Measurements from ENCODE around the gene MAMDC4.
A peak's percentile ranks its signal among the peaks of the same experiment; 100 is the strongest.

MAMDC4 gene

DNA sequence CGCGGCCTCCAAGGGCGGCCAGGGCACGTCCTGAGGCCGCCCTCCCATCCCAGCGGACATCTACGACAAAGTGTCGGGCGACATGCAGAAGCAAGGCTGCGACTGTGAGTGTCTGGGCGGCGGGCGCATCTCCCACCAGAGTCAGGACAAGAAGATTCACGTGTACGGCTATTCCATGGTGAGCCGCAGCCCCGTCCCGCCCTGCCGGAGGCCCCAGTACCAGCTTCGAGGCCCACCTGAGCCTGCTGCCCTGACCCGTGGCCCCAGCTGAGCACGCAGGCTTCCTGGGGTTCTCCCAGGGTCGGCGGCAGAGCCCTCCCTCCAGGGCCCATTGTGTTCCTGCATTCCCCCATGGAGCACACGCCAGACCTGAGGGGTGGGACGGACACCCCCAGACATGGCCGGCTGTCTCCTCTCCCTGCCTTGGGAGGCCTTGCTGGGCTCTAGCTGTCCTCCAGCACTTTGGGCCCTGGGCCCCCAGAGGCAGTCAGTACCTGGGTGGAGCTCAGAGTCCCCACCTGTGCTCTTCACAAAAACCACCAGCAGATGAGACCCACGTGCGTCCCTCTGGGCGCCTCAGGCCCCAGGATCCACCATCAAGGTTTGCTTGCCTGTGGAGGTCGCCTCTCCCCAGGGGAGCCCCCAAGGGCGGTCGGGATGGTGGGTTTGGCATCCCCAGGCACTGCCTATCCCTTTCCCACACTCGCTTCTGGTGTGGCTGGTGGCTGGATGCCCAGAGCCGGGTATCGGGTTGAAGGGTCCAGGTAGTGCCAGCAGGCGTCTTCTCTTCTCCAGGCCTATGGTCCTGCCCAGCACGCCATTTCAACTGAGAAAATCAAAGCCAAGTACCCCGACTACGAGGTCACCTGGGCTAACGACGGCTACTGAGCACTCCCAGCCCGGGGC lies 1.9 kb upstream of the MAMDC4 start:
- no peak for DNase-seq (ENCODE audit: low read depth)

DNA sequence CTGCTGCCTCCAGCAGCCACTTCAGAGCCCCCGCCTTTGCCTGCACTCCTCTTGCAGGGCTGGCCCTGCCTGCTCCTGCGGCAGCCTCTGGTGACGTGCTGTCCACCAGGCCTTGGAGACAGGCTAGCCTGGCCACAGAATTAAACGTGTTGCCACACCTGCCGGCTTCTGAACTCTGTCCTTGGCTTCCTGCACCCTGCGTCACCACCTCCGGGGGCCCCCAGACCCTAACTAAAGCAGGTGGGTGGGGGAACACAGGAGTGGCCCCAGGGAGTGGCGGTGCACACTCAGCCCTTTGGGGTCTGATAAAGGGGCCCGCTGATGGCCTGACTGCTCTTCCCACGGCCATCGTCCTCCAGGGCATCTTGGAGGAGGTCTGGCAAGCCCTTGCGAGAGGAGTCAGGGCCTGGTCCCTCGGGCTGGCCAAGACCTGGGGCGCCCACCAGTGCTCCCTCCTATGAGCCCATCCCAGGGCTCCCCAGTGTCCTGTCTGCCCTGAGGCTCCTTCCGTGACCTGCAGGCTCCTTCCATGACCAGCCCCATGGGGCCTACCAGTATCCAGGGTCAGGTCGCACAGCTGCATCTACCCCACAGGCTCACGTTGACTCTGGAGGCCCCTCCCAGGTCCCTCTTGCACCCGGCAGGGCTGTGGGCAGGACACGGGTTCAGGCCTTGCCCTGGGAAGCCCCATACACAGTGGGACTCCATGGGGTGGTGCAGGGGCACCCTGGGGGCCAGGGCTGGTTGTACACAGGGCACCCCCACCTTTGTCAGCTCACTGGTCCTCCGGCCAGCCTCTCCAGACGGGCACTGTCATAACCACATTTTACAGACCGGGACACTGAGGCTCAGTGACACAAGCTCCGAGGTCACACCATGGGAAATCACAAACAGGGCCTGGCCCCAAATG lies 1.0 kb upstream of the MAMDC4 start:
- DNase-seq (ENCODE audit: low read depth): no peak

DNA sequence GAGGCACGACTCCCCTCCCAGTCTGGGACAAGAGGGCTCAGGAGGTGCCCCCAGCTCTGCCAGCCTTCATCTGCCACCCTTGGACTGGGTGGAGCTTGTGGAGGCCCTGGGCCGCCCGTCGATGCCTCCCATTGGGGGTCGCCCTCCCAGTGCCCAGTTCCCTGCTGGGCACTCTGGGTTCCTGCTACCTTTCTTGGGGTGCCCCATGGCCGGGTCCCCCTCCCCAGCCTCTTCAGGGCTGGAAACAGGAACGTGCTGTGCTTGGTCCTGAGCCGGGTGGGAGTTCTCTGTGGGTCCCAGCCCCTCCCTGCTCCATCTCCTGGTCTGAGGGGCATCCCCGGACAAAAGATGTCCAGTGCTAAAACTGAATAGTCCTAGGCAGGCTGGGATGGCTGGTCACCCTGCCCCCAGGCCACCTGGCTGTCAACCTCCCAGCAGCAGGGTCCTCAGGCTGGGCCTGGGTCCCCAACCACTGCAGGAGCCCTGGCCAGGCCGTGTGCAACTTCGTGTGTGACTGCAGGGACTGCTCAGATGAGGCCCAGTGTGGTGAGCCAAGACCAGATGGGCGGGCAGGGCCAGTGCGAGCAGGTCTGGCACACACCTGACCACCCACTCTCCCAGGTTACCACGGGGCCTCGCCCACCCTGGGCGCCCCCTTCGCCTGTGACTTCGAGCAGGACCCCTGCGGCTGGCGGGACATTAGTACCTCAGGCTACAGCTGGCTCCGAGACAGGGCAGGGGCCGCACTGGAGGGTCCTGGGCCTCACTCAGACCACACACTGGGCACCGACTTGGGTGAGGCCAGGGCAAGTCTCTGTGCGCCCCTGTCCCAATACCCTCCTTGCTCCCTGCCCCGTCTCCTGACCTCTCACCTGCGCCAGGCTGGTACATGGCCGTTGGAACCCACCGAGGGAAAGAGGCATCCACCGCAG lies 784 bp downstream of the MAMDC4 start:
- DNase-seq (ENCODE audit: low read depth): no peak

DNA sequence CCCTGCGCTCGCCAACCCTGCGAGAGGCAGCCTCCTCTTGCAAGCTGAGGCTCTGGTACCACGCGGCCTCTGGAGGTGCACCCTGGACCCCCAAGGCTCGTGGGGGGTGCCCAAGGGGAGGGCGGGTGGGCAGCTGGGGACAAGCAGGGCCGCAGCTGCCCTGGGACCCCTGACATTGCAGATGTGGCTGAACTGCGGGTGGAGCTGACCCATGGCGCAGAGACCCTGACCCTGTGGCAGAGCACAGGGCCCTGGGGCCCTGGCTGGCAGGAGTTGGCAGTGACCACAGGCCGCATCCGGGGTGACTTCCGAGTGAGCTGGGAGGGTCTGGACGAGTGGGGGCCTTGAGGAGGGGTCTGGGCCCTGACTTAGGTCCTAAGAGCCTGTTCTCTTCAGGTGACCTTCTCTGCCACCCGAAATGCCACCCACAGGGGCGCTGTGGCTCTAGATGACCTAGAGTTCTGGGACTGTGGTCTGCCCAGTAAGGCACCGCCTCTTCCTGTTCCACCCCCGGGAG lies 1.5 kb downstream of the MAMDC4 start:
- DNase-seq (ENCODE audit: low read depth): no peak

DNA sequence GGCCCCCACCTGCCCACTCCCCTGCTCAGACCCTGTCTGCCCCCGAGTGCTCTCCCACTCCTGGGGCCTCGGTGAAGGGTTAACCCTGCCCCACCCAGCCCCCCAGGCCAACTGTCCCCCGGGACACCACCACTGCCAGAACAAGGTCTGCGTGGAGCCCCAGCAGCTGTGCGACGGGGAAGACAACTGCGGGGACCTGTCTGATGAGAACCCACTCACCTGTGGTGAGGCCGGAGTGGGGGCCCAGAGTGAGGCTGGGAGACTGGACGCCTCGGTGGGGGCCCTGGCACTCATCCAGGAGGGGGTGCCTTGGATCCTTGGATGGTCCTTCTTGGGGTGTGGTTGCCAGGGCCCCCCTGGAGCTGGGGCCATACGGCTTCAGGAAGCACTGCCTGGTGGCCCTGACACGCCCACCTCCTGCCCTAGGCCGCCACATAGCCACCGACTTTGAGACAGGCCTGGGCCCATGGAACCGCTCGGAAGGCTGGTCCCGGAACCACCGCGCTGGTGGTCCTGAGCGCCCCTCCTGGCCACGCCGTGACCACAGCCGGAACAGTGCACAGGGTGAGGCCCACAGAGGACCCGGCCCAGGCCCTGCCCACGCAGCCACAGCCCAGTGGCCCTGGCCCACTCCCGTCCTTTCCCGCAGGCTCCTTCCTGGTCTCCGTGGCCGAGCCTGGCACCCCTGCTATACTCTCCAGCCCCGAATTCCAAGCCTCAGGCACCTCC lies 2.1 kb downstream of the MAMDC4 start:
- DNase-seq (ENCODE audit: low read depth): no peak

DNA sequence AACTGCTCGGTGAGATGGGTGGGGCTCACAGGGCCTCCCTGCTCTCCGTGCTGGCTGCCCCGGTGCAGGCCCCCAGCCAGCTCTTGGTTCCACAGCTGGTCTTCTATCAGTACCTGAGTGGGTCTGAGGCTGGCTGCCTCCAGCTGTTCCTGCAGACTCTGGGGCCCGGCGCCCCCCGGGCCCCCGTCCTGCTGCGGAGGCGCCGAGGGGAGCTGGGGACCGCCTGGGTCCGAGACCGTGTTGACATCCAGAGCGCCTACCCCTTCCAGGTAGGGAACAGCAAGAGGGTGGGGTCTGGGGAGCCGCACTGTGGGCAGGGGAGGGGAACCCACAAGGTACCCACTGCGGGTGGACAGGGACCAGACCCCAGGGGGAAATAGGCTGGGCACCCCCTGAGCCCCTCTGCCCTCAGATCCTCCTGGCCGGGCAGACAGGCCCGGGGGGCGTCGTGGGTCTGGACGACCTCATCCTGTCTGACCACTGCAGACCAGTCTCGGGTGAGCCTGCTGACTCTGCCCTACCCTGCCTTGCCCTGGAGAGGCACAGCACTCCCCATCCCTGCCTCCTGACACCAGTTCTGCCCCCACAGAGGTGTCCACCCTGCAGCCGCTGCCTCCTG lies 2.8 kb downstream of the MAMDC4 start:
- DNase-seq (ENCODE audit: low read depth): no peak

DNA sequence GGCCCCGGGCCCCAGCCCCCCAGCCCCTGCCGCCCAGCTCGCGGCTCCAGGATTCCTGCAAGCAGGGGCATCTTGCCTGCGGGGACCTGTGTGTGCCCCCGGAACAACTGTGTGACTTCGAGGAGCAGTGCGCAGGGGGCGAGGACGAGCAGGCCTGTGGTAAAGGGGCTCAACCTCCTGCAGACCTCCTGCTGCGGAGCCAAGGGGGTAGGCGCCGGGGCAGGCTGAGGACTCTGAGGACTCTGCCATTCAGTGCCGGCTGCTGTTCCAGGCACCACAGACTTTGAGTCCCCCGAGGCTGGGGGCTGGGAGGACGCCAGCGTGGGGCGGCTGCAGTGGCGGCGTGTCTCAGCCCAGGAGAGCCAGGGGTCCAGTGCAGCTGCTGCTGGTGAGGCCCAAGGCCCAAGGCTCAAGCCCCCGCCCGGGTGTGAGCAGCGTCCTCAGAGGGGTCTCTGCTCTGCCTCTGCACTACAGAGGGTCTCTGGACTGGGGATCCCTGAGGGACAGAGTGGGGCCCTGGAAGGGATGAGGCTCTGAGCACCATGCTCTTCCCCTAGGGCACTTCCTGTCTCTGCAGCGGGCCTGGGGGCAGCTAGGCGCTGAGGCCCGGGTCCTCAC lies 3.4 kb downstream of the MAMDC4 start:
- no peak for DNase-seq (ENCODE audit: low read depth)

DNA sequence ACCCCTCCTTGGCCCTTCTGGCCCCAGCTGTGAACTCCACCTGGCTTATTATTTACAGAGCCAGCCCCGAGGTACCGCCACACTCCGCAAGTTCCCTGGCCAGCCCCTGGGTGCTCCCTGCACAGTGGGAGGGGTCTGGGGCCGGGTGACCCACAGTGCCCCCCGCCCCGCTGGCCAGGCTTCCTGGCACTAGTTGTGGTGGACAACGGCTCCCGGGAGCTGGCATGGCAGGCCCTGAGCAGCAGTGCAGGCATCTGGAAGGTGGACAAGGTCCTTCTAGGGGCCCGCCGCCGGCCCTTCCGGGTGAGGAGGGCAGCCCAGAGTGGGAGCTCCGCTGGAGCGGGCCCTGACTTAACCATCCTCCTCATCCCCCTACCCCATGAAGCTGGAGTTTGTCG lies 3.9 kb downstream of the MAMDC4 start:
- no peak for DNase-seq (ENCODE audit: low read depth)

DNA sequence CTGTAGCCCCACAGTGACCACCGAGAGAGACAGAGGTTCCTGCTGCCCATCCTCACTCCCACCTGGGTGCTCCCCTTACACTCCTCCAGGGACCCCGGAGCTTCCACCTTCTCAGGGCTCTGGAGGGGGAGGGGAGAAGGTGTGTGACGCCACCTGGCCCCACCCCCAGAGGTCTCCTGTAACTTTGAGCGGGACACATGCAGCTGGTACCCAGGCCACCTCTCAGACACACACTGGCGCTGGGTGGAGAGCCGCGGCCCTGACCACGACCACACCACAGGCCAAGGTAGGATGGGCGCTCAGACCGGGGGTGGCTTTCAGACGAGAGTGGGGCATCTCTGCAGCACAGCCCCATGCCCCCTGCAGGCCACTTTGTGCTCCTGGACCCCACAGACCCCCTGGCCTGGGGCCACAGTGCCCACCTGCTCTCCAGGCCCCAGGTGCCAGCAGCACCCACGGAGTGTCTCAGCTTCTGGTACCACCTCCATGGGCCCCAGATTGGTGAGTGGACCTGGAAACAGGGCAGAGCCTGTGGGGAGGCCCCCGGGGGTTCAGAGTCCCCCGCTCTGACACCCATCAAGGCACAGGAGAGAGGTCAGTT lies 4.5 kb downstream of the MAMDC4 start:
- DNase-seq (ENCODE audit: low read depth): no peak

DNA sequence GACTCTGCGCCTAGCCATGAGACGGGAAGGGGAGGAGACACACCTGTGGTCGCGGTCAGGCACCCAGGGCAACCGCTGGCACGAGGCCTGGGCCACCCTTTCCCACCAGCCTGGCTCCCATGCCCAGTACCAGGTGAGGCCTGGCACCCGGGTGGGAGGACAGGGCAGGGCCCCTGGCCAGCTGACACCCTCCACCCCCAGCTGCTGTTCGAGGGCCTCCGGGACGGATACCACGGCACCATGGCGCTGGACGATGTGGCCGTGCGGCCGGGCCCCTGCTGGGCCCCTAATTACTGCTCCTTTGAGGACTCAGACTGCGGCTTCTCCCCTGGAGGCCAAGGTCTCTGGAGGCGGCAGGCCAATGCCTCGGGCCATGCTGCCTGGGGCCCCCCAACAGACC lies 5.0 kb downstream of the MAMDC4 start:
- no peak for DNase-seq (ENCODE audit: low read depth)

DNA sequence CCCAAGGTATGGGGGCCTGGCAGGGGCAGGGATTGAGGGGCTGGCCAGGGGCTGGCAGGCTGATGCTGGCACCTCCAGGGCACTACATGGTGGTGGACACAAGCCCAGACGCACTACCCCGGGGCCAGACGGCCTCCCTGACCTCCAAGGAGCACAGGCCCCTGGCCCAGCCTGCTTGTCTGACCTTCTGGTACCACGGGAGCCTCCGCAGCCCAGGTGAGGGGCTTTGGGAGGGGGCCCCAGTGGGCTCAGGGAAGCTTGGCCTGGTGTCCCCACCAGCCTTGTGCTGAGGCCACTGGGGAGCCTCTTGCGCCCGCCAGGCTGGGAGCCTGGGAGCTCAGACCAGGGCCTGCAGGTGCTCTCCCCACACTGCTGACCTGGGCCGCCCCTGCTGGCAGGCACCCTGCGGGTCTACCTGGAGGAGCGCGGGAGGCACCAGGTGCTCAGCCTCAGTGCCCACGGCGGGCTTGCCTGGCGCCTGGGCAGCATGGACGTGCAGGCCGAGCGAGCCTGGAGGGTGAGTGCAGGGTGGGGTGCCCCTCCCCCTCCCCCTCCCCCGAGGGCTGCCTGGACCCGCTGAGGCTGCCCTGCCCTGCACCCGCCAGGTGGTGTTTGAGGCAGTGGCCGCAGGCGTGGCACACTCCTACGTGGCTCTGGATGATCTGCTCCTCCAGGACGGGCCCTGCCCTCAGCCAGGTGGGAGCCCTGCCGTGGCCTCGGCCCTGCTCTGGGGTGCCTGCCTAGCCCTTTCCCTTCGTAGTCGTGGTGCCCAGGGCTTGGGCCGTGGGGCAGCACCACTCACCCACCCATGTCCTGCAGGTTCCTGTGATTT lies 5.7 kb downstream of the MAMDC4 start:
- DNase-seq (ENCODE audit: low read depth): no peak

DNA sequence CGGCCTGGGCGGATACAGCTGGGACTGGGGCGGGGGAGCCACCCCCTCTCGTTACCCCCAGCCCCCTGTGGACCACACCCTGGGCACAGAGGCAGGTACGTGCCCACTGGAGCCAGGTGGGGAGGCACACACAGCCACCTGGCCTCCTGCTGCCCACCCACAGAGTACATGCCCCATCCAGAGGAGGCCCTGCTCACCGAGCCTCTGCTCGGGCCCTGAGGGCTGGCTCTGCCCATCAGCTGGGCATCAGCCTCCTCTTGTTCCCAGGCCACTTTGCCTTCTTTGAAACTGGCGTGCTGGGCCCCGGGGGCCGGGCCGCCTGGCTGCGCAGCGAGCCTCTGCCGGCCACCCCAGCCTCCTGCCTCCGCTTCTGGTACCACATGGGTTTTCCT lies 6.3 kb downstream of the MAMDC4 start:
- DNase-seq (ENCODE audit: low read depth): no peak

DNA sequence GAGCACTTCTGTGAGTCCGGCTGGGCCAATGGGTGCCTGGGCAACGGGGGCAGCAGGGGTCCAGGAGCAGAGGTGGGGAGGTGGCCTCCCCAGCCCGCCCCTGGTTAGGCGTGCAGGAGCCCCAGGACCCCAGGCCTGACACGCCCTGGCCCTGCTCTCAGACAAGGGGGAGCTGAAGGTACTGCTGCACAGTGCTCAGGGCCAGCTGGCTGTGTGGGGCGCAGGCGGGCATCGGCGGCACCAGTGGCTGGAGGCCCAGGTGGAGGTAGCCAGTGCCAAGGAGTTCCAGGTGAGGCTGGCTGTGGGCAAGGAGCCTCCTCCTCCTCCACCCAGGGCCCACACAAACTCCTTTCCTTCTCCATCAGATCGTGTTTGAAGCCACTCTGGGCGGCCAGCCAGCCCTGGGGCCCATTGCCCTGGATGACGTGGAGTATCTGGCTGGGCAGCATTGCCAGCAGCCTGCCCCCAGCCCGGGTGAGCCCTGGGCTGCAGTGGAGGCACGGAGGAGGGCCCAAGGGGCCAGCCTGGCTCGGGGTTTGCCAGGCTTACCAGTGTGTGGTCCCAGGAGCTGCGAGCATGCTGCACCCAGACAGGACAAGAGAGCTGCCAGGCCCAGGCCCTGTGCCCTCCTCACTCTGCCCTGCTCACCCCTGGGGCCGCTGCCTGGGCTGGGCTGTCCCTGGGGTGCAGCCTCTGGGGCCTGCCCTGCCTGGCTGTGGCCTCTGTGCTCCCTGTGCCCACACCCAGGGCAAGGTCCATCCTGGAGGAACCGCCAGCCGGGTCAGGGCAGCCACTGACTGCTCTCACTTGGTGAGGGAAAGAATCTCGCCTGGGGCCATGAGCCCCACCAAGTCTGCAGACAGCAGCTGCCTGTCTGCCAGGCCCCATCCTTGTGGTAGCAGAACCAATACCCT lies 7.0 kb downstream of the MAMDC4 start:
- DNase-seq (ENCODE audit: low read depth): peak; percentile 30

DNA sequence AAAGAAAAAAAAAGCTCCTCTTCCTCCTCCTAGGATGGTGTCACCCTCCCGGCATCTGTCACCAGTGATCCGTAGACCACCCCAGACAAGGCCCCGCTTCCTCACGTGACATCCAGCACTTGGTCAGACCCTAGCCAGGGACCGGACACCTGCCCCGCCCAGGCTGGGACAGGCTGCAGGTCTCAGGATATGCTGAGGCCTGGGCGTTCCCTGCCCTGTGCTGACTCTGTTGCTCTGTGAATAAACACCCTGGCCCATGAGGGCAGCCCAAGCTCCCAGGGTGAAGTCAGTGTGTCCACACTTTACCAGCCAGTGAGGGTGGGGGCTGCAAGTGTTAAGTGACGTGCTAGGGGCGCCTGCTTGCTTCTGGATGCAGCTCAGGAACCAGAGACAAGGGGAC lies 8.4 kb downstream of the MAMDC4 start:
- no peak for DNase-seq (ENCODE audit: low read depth)

DNA sequence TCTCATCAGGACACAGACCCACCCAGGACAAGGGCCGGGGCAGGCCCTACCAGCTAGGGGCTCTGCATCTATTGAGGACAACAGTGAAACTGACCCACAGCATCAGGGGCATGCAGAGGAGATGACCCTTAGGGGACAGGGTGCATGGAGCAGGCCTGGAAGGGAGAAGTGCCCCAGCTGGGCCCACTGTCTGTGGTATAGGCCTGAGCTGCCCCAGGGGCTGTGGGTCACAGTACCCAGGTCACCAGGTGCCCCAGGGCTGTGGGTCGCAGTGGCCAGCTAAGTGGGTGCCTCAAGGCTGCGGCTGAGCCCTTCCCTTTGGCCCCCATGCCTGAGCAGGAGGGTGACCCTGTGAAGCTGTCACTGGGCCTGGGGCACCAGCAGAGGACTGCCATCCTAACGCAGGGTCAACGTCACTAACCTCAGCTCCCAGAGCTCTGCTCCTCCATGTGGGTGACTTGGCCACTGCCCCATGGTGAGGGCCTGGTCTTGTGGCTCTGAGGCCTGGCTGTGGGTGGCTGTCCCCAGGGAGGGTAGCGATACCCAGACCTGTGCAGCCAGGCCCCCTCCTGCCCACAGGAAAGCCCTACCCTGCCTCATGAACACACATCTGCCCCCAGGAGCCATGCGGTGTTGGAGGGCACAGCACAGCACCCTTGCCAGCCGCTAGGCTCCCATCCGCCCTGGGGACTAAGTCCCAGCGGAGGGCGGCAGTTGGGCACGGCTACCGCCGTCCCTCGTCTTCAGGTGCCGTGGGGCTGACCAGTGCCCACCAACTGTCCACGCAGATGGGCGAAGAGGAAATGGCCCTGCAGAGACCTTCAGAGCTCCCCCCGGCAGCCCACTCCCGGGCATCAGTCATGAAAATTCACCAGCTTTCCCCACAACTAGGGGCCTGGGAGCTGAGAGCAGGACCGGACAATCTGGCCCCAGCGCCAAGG lies 9.1 kb downstream of the MAMDC4 start:
- no peak for DNase-seq (ENCODE audit: low read depth)

DNA sequence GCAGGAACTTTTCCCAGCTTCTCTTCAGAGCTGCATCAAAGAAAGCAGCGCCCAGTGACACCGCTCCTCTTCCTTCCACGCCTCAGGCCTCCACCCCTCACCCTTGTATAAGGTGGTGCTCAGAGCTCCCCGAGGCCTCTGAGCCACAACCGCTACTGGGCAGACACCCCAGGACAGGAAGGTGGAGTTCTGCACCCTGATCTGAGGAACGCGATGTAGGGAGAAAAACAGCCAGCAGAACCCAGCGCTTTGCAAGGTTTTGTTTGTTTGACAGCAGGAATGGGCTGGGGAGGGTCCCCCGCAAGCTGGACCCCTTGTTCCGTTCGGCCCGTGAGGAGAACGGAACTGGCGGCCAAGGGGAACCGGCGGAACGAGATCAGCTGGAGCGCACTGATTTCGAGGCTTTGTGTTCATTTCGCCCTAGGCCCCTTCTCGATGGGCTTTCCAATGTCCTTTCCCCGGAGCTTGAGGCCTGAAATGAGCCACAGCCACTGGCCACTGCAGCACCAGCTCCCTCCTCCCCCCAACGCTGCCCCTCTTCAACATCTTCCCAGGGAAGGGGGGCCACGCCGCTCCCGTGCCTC lies 9.8 kb downstream of the MAMDC4 start:
- DNase-seq (ENCODE audit: low read depth): no peak
